Measurements from ENCODE around the gene SKI.
"Not testable (repeated sequence)": the region's sequence is repeated elsewhere in the genome, so short reads cannot be mapped to it uniquely, and the experiment has no call there.

SKI gene

DNA sequence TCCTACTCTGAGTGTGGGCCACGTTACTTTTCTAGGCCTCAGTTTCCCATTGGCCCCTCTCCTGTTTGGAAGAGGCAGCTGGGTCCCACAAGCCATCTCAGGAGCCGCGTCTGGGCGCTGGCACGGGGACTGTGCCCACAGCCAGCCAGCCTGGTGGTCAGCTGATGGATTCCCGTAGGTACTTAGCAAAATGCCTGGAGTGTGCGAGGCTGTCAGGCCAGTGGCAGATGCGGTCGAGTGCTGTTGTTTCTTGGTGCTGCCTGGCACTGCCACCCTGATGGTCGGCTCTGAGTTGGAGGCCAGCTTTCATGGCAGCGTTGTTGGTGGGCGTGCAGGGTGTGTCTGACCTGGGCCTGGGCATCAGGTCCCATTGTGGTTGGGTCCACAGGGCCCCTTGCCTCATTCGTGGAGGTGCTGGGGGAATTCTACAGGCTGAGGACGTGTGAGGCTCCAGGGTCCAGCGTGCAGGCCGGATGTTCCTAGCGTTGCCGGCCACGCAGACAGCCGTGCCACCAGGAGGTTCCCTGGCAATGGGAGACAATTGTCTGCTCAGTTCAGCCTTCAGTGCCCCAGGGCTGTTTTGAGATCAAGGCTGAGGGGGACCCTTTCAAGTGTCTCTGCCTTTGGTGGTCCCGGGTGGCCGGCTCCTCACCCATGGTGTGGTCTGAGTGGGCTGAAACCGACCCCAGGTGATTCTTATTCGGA, 20.9 kb downstream of the SKI start:
- no peak for DNase-seq

DNA sequence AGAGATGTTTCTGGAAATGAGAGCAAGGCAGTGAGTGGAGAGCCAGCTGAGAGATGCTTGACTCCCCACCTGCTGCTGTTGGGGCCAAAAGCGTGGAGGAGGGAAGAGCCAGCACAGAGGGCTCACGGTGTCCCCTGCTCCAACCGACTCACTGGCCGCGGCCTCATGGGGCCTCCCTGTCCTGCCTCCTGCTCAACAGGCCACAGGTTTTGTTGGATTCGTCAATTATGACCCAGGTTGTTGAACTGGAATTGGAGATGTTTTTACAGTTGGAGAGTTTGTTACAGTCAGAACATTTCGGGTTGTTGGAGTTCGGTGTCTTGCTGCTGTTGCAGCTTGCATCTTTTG, 21.4 kb downstream of the SKI start:
- no peak for DNase-seq

DNA sequence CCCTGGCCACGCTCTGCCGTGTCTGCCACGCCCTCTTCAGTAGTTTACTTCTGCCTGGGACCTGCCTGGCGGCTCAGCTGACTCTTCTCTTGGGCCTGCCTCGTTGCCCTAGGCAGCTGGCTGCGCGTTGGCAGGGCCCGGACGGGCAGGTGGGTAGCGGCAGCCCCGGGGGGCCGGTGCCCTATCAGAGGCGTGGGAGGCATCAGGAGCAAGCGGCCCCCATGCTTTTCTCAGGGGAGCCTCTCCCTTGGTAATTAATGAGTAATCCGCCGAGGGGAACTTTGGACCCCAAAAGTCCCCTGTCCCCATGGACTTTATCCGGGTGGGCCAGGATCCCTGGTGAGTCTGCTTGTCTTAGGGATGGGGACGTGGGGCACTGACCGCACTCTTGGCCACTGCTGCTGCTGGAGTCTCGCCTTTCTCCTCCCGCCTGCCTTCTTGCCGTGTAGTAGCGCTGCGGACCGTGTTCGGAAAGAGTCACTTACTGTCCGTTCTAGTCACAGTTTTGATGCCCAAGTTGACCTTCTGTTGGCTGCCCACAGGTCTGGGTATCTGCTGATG, 22.7 kb downstream of the SKI start:
- no peak for DNase-seq

DNA sequence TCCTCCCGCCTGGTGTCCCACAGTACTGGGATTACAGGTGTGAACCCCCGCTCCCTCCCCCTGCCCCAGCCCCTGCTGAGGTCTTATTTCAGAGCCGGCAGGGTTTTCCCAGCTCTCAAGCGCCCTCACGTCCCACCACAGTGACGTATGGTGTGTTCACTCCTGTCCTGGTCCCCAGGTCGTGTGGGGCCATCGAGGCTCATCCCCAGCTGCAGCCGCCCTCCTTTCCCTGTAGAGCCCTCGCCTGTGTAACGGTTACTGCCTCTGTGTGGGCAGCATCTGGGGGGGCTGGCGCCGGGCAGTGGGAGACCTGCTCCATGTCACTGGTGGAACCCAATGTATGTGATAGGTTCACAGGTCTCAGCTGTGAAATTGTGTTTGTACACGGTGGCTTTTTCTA, 23.2 kb downstream of the SKI start:
- no peak for DNase-seq

DNA sequence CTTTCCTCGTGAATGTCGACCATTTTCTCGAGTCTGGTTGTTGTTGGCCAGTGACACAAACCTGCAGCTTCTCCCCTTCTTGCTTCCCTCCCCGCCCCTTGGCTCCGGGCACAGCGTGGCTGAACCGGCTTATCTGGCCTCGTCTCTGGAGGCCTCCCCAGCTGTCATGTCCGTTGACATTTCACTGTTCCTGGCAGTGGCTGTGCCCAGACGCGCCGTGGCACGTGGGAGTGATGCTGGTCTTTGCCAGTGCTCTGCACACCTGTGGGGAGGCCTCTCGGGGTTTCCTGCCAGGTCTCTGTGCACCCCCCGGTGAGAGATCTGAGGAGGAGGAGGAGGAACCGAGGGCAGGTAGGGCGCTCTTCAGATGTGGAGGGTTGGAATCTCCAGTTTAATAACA, 23.7 kb downstream of the SKI start:
- DNase-seq = no peak

DNA sequence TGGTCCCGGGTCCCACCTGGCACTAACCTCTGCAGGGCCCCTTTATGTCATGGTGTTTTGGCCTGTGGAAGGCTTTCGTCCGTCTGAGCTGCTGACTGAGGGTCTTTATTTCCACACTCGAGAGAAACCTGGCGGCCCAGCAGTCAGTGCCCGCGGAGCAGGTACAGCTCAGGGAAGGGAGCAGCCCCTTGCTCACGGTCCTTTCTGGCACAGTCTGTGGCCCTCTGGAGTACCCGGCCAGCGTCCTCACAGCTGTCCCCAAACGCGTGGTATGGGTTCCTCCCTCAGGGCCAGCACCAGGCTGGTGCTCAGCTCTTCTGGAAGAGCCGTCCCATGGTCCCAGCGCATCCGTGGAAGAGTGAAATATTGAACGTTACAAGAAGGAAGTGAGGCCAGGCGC, 24.3 kb downstream of the SKI start:
- no peak for DNase-seq

DNA sequence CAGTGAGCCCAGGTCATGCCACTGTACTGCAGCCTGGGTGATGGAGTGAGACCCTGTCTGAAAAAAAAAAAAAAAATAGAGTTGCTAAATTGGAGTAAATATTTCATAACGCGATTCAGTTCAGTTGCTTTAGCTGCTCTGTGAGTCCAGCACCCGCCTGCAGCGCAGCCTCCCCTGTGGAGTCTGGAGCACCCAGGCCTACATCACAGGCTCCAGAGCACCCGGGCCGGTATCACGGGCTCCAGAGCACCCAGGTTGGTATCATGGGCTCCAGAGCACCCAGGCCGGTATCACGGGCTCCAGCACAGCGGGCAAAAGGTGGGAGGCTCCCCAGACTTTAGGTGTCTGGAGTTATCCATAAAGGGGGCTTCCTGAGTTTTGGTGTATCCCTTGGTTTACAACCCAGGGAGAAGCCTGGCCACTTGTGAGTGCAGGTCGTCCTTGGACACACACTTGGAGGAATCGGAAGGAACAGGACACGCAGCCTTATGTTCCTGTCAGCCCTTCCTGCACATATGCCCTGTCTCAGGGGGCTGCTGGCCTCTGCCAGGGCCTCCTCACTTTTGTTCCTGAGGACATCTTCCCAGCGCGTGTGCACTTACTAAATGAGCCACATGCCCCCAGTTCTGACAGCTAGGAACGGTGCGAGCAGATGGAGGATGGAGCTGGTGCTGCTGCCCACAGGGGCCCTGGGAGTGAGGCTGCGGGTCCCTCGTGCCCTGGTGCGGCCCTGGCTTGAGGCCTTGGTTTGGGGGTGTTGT, 25.1 kb downstream of the SKI start:
- DNase-seq = no peak

DNA sequence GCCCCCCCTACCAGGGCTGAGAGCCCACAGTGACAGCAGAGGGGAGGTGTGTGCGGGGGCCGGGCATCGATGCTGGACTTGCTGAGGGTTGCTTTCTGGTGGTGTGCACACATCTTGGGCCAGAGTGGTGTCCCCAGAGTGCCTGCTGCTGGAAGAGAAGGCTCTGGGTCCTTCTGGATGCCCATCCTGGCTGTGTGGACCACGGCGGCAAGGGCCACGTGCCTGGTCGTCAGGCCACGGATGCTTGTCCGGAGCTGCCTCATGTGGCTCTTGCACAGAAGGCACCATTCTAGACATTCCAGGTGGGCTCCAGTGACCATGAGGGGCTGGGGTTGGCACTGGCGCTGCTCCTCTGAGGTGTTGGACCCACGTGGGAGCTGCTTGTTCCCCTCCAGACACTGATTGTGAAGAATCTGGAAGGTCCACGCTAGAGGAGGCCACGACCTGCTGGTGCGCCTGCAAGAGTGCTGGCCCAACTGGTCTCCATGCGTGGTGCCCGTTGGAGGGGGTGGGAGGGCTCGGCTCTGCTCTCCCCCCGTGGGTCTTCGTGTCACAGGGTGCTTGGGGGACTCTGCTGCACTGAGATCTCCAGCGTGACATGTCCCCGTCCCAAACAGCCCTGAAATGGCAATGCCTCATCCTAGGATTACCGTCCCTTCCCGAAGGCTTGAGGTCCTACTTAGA, 25.8 kb downstream of the SKI start:
- no peak for DNase-seq

DNA sequence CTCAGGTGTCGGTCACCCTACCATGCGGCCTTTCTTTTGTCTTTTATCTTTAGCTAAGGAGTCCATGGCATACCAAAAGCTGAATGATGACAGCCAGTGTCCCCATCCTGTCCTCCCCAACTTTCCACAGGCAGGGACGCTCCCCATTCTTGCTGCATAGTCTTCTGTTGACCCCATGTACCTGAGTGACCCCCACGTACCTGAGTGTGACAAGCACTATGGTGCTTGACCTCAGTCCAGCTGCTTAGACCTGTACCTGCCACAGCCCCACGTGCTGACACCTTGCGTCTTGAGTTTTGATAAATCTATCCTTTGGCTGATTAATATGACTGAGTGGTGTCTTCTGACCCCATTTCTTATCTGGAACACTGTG, 26.9 kb downstream of the SKI start:
- no peak for DNase-seq

DNA sequence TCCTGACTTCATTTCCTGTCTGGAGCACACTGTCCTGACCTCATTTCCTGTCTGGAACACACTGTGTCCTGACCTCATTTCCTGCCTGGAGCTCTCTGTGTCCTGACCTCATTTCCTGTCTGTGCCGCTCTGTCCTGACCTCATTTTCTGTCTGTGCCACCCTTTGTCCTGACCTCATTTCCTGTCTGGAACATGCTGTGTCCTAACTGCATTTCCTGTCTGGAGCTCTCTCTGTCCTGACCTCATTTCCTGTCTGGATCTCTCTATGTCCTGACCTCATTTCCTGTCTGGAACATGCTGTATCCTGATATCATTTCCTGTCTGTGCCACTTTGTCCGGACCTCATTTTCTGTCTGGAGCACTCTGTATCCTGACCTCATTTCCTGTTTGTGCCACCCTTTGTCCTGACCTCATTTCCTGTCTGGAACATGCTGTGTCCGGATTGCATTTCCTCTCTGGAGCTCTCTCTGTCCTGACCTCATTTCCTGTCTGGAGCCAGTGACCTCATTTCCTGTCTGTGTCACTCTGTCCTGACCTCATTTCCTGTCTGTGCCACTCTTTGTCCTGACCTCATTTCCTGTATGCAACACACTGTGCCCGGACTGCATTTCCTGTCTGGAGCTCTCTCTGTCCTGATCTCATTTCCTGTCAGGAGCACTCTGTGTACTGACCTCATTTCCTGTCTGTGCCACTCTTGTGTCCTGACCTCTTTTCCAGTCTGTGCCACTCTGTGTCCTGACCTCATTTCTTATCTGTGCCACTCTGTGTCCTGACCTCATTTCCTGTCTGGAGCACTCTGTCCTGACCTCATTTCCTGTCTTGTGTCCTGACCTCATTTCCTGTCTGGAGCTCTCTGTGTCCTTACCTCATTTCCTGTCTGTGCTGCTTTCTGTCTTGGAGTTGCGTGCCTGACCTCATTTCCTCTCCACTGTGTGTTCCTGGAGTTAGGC, 27.6 kb downstream of the SKI start:
- no peak for DNase-seq

DNA sequence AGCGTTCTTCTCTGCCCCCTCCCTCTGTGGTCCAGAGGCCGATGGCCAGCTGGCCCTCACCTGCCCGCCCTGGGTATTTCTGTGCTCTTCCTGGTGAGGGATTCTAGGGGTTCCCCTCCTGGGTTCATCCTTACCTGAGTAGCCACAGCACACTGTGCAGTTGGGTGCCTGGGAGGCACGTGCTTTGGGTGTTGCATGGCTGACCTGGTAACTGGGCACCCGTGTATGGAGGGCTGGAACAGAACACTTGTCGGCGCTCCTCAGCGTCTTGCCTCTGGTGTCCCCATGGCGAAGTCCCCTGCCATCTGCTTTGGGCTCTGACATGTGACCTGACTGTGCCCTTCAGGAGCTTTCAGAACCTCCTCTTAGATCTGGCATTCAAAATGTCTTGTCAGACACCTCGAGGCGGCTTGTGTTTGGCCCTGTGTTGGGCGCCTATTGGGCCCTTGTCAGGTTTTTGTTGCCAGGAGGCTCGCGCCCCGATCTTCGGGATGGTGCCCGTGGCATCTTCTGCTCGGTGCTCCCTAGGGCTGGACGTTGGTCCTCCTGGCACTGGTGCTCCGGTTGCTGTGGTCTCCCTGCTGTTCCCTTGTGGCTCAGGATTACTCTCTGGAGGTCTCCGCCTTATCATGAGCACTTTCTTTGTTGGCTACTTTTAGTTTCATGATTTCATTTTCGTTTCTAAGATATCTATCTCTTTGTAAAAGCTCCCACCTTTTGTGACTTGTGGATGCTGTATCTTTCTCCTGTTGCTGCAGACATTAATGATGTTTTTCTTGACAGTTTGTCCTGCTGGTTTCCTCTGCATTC, 28.5 kb downstream of the SKI start:
- no peak for DNase-seq

DNA sequence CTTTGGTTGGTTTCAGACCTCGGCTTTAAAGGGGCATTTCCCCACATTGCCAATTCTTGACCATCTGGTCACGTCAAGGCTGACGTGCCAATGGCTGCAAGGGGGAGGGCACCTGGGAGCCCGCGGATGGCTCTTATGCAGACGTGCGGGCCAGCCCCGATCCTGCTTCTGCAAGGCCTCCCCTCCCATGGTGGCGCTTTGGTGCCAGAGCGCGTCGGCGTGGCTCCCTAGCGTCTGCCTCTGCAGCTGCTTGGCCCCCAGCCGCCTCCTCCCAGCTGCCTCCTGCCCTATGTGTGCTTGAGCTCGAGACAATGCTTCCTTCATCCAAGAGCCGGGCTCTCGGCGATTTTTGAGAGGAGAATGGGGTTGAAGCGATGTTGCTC, 29.1 kb downstream of the SKI start:
- DNase-seq = no peak

DNA sequence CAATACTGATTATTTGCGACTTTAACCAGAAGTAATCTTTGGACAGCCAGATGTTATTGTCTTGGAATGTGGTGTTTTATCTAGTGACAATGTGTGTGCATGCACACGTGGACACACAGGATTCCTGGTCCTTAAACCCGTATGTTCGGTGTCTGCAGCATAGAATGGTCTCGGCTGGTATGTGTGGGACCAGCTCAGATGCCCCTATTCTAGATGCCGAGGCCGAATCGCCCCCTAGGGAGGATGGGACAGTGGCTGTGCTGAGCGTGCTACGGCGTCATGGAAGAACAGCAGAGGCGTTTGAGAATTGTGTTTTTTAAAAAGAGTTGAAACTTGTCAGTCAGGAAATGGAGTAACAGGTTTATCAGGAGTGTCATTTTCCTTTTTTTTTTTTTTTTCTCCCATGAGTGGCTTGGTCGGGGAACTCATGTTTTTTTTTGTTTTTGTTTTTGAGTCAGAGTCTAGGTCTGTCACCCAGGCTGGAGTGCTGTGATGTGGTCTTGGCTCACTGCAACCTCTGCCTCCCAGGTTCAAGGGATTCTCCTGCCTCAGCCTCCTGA, 30.1 kb downstream of the SKI start:
- DNase-seq = no peak

DNA sequence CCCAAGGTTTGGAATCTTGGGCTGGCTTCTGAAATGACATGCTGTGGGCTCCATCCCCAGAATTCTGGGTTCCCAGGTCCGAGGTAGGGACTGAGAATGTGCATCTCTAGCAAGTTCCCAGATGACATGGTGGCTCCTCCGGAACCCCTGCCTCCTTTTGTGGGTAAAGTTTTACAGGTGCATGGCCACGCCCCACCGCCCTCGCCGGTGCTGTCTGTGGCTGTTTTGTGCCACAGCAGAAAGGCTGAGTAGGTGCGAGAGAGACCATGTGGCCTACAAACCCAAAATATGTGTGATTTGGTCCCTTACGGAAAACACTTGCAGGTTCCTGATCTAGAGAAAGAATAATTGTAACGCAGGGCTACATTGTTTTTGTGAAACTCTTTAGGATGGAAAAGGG, 30.9 kb downstream of the SKI start:
- no peak for DNase-seq

DNA sequence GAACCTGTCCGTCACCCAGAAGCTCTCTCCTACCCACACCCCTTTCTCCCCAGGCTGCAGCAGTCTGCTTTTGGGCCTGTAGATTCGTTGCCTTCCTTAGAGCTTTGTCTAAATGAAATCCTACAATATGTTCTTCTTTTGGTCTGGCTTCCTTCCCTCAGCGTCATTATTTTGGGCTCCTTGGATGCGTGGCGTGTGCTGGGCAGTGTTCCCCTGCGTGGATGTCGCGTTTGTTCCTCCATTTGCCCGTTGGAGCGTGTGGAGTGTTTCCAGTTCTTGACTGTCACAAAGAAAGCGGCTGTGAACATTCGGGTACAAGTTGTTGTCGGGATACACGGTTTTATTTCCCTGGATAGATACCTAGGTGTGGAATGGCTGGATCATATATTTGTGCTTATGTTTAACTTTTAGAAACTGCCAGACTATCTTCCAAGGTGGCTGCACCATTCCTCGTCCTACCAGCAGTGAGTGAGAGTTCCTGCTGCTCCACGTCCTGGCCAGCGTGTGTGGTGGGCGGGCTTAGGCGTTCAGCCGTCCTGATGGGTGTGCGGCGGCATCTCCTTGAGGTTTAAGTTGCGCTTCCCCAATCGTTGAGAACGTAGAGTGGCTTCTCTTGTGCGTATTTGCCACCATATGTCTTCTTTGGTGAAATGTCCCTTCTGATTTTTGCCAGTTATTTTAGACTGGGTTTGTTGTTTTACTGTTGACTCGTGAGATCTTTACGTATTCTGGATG, 31.7 kb downstream of the SKI start:
- DNase-seq = no peak

DNA sequence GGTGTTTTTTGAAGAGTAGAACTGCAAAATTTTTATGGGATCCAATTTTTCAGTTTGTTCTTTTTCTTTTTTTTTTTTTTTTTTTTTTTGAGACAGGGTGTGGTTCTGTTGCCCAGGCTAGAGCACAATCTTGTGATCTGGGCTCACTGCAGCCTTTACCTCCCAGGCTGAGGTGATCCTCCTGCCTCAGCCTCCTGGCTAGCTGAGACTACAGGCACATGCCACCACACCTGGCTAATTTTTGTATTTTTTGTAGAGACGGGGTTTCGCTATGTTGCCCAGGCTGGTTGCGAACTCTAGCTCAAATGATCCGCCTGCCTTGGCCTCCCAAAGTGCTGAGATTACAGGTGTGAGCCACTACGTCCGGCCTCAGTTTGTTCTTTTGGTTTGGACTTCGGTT, 32.4 kb downstream of the SKI start:
- DNase-seq = not testable (repeated sequence)

DNA sequence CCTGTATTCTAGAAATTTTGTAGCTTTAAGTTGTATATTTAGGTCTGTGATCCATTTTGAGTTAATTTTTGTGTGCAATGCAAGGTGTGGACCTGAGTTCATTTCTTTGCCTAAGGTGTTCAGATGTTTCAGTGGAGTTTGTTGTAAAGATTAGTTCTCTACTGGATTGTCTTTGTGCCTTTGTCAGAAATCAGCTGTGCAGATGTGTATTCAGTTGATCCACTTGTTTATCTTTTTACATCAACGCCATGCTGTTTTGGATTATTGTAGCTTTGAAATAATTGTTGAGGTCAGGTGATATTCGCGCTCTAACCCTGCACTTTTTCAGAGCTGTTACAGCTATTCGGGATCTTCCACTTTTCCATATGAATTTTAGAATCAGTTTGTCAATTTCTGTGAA, 32.8 kb downstream of the SKI start:
- DNase-seq = no peak

DNA sequence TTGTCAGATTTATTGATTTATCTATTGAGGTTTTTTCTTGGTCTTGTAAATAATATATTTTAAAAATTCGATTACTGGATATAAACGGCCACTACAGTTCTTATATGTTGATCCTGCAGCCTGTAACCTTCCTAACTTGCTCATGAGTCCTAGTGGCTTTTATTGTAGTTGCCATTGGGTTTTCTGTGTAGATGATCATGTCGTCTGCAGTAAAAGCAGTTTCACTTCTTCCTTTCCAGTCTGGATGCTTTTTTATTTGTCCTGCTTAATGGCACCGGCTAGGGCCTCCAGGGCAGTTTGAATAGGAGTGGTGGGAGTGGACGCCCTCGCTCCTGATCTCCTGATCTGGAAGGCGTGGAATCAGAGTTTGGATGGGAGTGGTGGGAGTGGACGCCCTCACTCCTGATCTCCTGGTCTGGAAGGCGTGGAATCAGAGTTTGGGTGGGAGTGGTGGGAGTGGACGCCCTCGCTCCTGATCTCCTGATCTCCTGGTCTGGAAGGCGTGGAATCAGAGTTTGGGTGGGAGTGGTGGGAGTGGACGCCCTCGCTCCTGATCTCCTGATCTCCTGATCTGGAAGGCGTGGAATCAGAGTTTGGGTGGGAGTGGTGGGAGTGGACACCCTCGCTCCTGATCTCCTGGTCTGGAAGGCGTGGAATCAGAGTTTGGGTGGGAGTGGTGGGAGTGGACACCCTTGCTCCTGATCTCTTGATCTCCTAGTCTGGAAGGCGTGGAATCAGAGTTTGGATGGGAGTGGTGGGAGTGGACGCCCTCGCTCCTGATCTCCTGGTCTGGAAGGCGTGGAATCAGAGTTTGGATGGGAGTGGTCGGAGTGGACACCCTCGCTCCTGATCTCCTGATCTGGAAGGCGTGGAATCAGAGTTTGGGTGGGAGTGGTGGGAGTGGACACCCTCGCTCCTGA, 33.6 kb downstream of the SKI start:
- DNase-seq = not testable (repeated sequence)

DNA sequence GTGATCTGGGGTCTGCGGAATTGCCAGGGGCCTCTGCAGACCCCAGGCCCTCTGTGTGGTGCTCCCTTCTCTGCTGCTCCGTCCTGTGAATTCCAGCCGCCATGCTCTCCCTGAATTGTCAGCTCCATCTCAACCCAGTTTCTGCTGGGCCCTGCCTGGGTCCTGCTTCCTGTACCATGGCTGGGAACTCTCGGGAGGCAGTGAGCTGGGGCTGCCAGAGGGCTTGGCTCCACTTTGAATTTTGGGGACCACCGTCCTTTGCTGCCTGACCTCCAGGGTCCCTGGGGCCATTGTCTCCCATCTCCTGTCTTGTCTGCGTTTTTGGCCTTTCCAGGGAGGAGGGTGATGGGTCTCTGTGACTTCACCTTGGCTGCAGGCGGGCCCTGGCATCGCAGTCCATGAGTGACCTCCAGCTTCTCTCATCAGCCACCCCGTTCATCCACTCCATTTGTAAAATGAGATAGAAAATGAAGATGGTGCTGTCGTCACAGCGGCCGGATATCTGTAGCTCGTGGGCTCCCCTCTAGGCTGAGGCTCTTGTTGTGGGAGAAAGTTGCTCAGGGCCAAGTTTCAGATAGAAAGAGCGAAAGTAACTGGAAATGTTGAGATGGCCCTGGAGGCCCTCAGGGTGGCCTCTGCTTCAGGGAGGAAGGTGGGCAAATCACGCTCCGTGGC, 38.3 kb downstream of the SKI start:
- no peak for DNase-seq

Measured in amniotic stem cell (primary cell).